ENCODE results near the gene DHRS7C. TPM values are rescaled to one million over a fixed set of nuclear protein-coding genes. Genes with fewer than 3 reads are reported as not detected.

The DHRS7C gene
- total RNA-seq, result not detected

- DNase-seq (no peak), ATAC-seq (replicated peaks in 1 of 2) (no peak)
- no peak within 1 kb of the TSS for H3K4me3 Mint-ChIP-seq
- H3K4me1 Mint-ChIP-seq (ENCODE audit: low read depth), result no peaks in the 10 kb centered on the region
- no peak within 1 kb of the TSS for H3K27ac Mint-ChIP-seq
- H3K27me3 Mint-ChIP-seq (ENCODE audit: low read depth), result no peaks in the 10 kb centered on the region
- no peaks in the 10 kb centered on the region for H3K36me3 Mint-ChIP-seq (ENCODE audit: insufficient read depth in 2 of 2)
- no peaks in the 10 kb centered on the region for H3K9me3 Mint-ChIP-seq
Measured at GRCh38 chr17:9790889-9791876, at the start of gene DHRS7C. Gene DHRS7C, minus strand, starts transcription at chr17:9791592. Its CDS starts 308 bp downstream, at chr17:9791284.

GRCh38 chr17:9839433-9839832, 48.0 kb upstream of the DHRS7C start:
- Mint-ChIP-seq H3K27me3 (ENCODE audit: low read depth) (peaks cover 23% of the 10 kb centered on the region), H3K36me3 (ENCODE audit: insufficient read depth in 2 of 2) (no peaks in the 10 kb centered on the region), H3K4me1 (ENCODE audit: low read depth) (no peaks in the 10 kb centered on the region), H3K27ac (no peak overlapping the region), H3K4me3 (no peak overlapping the region), H3K9me3 (peaks cover 0 to 1% of the 10 kb centered on the region in 2 donors)
- DNase-seq (no peak), ATAC-seq (replicated peaks in 1 of 2) (no peak)

GRCh38 chr17:9837551-9838471, 46.4 kb upstream of the DHRS7C start:
- no peak overlapping the region for H3K27ac Mint-ChIP-seq
- DNase-seq (no peak), ATAC-seq (replicated peaks in 1 of 2) (no peak)
- H3K27me3 Mint-ChIP-seq (ENCODE audit: low read depth), result peaks cover 23% of the 10 kb centered on the region
- no peaks in the 10 kb centered on the region for H3K4me1 Mint-ChIP-seq (ENCODE audit: low read depth)
- H3K36me3 Mint-ChIP-seq (ENCODE audit: insufficient read depth in 2 of 2), result no peaks in the 10 kb centered on the region
- H3K9me3 Mint-ChIP-seq, result peaks cover 0 to 1% of the 10 kb centered on the region in 2 donors
- H3K4me3 Mint-ChIP-seq, result no peak overlapping the region

- H3K4me1 Mint-ChIP-seq (ENCODE audit: low read depth), result no peaks in the 10 kb centered on the region
- peaks cover 0 to 1% of the 10 kb centered on the region in 2 donors for H3K9me3 Mint-ChIP-seq
- no peak overlapping the region for H3K4me3 Mint-ChIP-seq
- no peak for ATAC-seq (replicated peaks in 1 of 2)
- H3K27ac Mint-ChIP-seq, result no peak overlapping the region
- no peak for DNase-seq
- H3K36me3 Mint-ChIP-seq (ENCODE audit: insufficient read depth in 2 of 2), result no peaks in the 10 kb centered on the region
- peaks cover 24% of the 10 kb centered on the region for H3K27me3 Mint-ChIP-seq (ENCODE audit: low read depth)
Measured at GRCh38 chr17:9833922-9834321, 42.5 kb upstream of the DHRS7C start.

- H3K9me3 Mint-ChIP-seq, result no peaks in the 10 kb centered on the region
- DNase-seq (no peak), ATAC-seq (replicated peaks in 1 of 2) (no peak)
- H3K4me3 Mint-ChIP-seq, result no peak overlapping the region
- H3K27me3 Mint-ChIP-seq (ENCODE audit: low read depth), result peaks cover 10% of the 10 kb centered on the region
- no peaks in the 10 kb centered on the region for H3K36me3 Mint-ChIP-seq (ENCODE audit: insufficient read depth in 2 of 2)
- no peaks in the 10 kb centered on the region for H3K4me1 Mint-ChIP-seq (ENCODE audit: low read depth)
- H3K27ac Mint-ChIP-seq, result no peak overlapping the region
Measured at GRCh38 chr17:9830711-9831110, 39.3 kb upstream of the DHRS7C start.

GRCh38 chr17:9829343-9829742, 38.0 kb upstream of the DHRS7C start:
- H3K27me3 Mint-ChIP-seq (ENCODE audit: low read depth), result peaks cover 10% of the 10 kb centered on the region
- no peaks in the 10 kb centered on the region for H3K4me1 Mint-ChIP-seq (ENCODE audit: low read depth)
- H3K4me3 Mint-ChIP-seq, result no peak overlapping the region
- DNase-seq (no peak), ATAC-seq (replicated peaks in 1 of 2) (no peak)
- no peaks in the 10 kb centered on the region for H3K36me3 Mint-ChIP-seq (ENCODE audit: insufficient read depth in 2 of 2)
- no peaks in the 10 kb centered on the region for H3K9me3 Mint-ChIP-seq
- no peak overlapping the region for H3K27ac Mint-ChIP-seq

- Mint-ChIP-seq H3K9me3 (no peaks in the 10 kb centered on the region), H3K27ac (no peak overlapping the region), H3K4me1 (ENCODE audit: low read depth) (no peaks in the 10 kb centered on the region), H3K4me3 (no peak overlapping the region), H3K36me3 (ENCODE audit: insufficient read depth in 2 of 2) (no peaks in the 10 kb centered on the region), H3K27me3 (ENCODE audit: low read depth) (peaks cover 10% of the 10 kb centered on the region)
- no peak for ATAC-seq (replicated peaks in 1 of 2)
- no peak for DNase-seq
Measured at GRCh38 chr17:9828296-9829295, 37.2 kb upstream of the DHRS7C start.

GRCh38 chr17:9825641-9826150, 34.3 kb upstream of the DHRS7C start, which contains the start of gene GLP2R:
Gene GLP2R, plus strand, starts transcription at chr17:9825924. Its CDS starts 140 bp downstream, at chr17:9826064.
- Mint-ChIP-seq H3K4me3 (no peak within 1 kb of the TSS), H3K36me3 (ENCODE audit: insufficient read depth in 2 of 2) (no peaks in the 10 kb centered on the region), H3K27me3 (ENCODE audit: low read depth) (peaks cover 10% of the 10 kb centered on the region), H3K27ac (no peak within 1 kb of the TSS), H3K4me1 (ENCODE audit: low read depth) (no peaks in the 10 kb centered on the region), H3K9me3 (peaks cover 1 to 2% of the 10 kb centered on the region in 2 donors)
- DNase-seq (no peak), ATAC-seq (replicated peaks in 1 of 2) (no peak)

GRCh38 chr17:9824797-9825338, 33.5 kb upstream of the DHRS7C start:
- H3K27ac Mint-ChIP-seq, result no peak overlapping the region
- peaks cover 4% of the 10 kb centered on the region for H3K27me3 Mint-ChIP-seq (ENCODE audit: low read depth)
- no peaks in the 10 kb centered on the region for H3K36me3 Mint-ChIP-seq (ENCODE audit: insufficient read depth in 2 of 2)
- H3K4me1 Mint-ChIP-seq (ENCODE audit: low read depth), result no peaks in the 10 kb centered on the region
- DNase-seq, result no peak
- ATAC-seq (replicated peaks in 1 of 2), result no peak
- peaks cover 1 to 2% of the 10 kb centered on the region in 2 donors for H3K9me3 Mint-ChIP-seq
- no peak overlapping the region for H3K4me3 Mint-ChIP-seq

- Mint-ChIP-seq H3K27ac (no peak overlapping the region), H3K4me1 (ENCODE audit: low read depth) (no peaks in the 10 kb centered on the region), H3K27me3 (ENCODE audit: low read depth) (peaks cover 2% of the 10 kb centered on the region), H3K9me3 (peaks cover 1 to 2% of the 10 kb centered on the region in 2 donors), H3K36me3 (ENCODE audit: insufficient read depth in 2 of 2) (no peaks in the 10 kb centered on the region), H3K4me3 (no peak overlapping the region)
- DNase-seq, result no peak
- no peak for ATAC-seq (replicated peaks in 1 of 2)
Measured at GRCh38 chr17:9824094-9824493, 32.7 kb upstream of the DHRS7C start.

- H3K9me3 Mint-ChIP-seq, result peaks cover 1 to 2% of the 10 kb centered on the region in 2 donors
- no peak for ATAC-seq (replicated peaks in 1 of 2)
Measured at GRCh38 chr17:9821921-9822320, 30.5 kb upstream of the DHRS7C start, which contains the start of gene GSG1L2. Gene GSG1L2, minus strand, starts transcription at chr17:9822079. Its CDS starts 8 bp downstream, at chr17:9822071.

More at GRCh38 chr17:9821921-9822320, 30.5 kb upstream of the DHRS7C start, which contains the start of gene GSG1L2:
- H3K4me3 Mint-ChIP-seq, result no peak within 1 kb of the TSS
- peaks cover 8% of the 10 kb centered on the region for H3K27me3 Mint-ChIP-seq (ENCODE audit: low read depth)
- no peak within 1 kb of the TSS for H3K27ac Mint-ChIP-seq
- no peak for DNase-seq
- no peaks in the 10 kb centered on the region for H3K4me1 Mint-ChIP-seq (ENCODE audit: low read depth)
- H3K36me3 Mint-ChIP-seq (ENCODE audit: insufficient read depth in 2 of 2), result no peaks in the 10 kb centered on the region
